Heart right ventricle (tissue), 16 donors: Measurements from ENCODE around the gene DUSP14. TPM values are rescaled to one million over a fixed set of nuclear protein-coding genes. Genes with fewer than 3 reads are reported as not detected.

Experiments
- ATAC-seq, 8 donors: fragments of 200-7000 bp; cut with Tn5 transposase; one replicate each; pipeline ENCODE4 v1.9.1; 2020; ENCODE audit warnings: mild to moderate bottlenecking in 8 of 8, moderate library complexity in 8 of 8, moderate number of reproducible peaks in 1 of 8
- DNase-seq, 2 donors: peaks; one replicate each; pipeline ENCODE4 v3.0.0-alpha.2; 2020
- H3K27ac ChIP-seq, 10 donors: fragments of 200-600 bp; sonication (generic) in 2 of 10; one replicate each; pipeline versions ENCODE4 v1.5.0 to v1.8.0; 2020 to 2022; ENCODE audit warnings: mild to moderate bottlenecking in 3 of 10
- H3K27me3 ChIP-seq, 7 donors: fragments of 200-600 bp; one replicate each; pipeline ENCODE4 v1.8.0; 2021 to 2022; ENCODE audit warnings: mild to moderate bottlenecking in 2 of 7
- H3K36me3 ChIP-seq, 9 donors: fragments of 200-600 bp; sonication (generic) in 1 of 9; one replicate each; pipeline versions ENCODE4 v1.5.0 to v1.8.0; 2020 to 2022; ENCODE audit warnings: mild to moderate bottlenecking in 2 of 9
- H3K4me1 ChIP-seq, 9 donors: fragments of 200-600 bp; sonication (generic) in 1 of 9; one replicate each; pipeline versions ENCODE4 v1.5.0 to v1.8.0; 2020 to 2022; ENCODE audit warnings: mild to moderate bottlenecking in 4 of 9
- H3K4me3 ChIP-seq, 10 donors: fragments of 200-600 bp; sonication (generic) in 2 of 10; one replicate each; pipeline versions ENCODE4 v1.5.0 to v1.8.0; 2020 to 2022; ENCODE audit warnings: mild to moderate bottlenecking in 7 of 10, moderate library complexity in 2 of 10
- H3K9me3 ChIP-seq, 11 donors: fragments of 200-600 bp in 10 of 11; sonication (generic) in 2 of 11; one replicate each; pipeline versions ENCODE4 v1.5.0 to v1.8.0; 2013 to 2022; ENCODE audit warnings: mild to moderate bottlenecking in 2 of 11, control low read depth in 1 of 11, moderate library complexity in 1 of 11
- CTCF ChIP-seq, 9 donors: fragments of 200-600 bp; sonication (generic) in 2 of 9; IDR thresholded peaks; one replicate each; pipeline versions ENCODE4 v1.5.0 to v1.8.0; 2021 to 2022; ENCODE audit warnings: antibody characterized with exemption in 9 of 9, mild to moderate bottlenecking in 5 of 9, moderate library complexity in 1 of 9
- WGBS, 2 donors: extraction: QIAGEN DNeasy Blood & Tissue Kit; methylation state at CpG; one replicate each; pipeline ENCODE4 v1.1.7; 2013; ENCODE audit warnings: inconsistent platforms in 1 of 2; 5-methylcytosine and 5-hydroxymethylcytosine counted together
- intact Hi-C, 10 donors: fragments of 100-400 bp; cut with DNase I; formaldehyde crosslinking; loops; one replicate each; pipeline versions ENCODE4 v1.11.1 to v1.14.2; 2022
- polyA plus RNA-seq, 2 donors: library from polyadenylated mRNA; stranded (reverse); fragments of 200-250 nt; gene quantifications; one replicate each; pipeline ENCODE4 v1.2.3, GENCODE V29; 2013
- total RNA-seq, 10 donors: library from RNA; stranded (reverse); fragmentation: NEBNext Ultra II Directional in 3 of 10; extraction: Animal tissue kit (Norgen Biotek cat#: 25700) in 3 of 10; gene quantifications; one replicate each; pipeline versions ENCODE4 v1.2.1 to v1.2.4, GENCODE V29; 2021 to 2023
- donor health status: Arrhythmogenic right ventricular cardiomyopathy.
- donor health status: ischemic (EF 13 %, LVEDD 7.1; RV severe dilation, severe dysfunction).
- donor health status: healthy with polysubstance abuse.
- donor health status: DM: no; HTN: yes; CAD: no.
- donor health status: DM: no; HTN: no; CAD: no.
- donor health status: ischemic (EF 25% LVEDD 6.9; RV normal size, moderate dysfunction).
- donor health status: ischemic (EF 25% LVEDD 5.7; RV mildly dilated, moderate dysfunction).
- donor health status: healthy.
- donor health status: DM: yes; HTN: yes; CAD: no.
- donor health status: Ischemic cardiomyopathy.
- donor health status: ischemic (EF 35%, LVEDD 5.7; RV mildly dilated, moderate dysfunction).
- donor health status: nonischemic (EF 11% LVEDD 7.7; RV severe dilation, severe dysfunction).
- donor health status: DM: yes; HTN: yes; CAD: no.
- donor health status: PGD.
- donor health status: ischemic (EF 29% LVEDD 5.4; RV normal size, mild dysfunction).
- donor health status: nonischemic (EF 23%, LVEDD 6.1; RV moderate dilation, normal function).

The DUSP14 gene
- total and polyA plus RNA-seq, 12 donors = 6.0 to 21.7 (median 18.5) TPM

GRCh38 chr17:37479025-37479424 lies 10.7 kb upstream of the DUSP14 start:
- intact Hi-C loops = no loop called here
- H3K4me1 ChIP-seq = peaks cover 4 to 40% (median 24%) of the 10 kb centered on the region in 9 donors
- TF ChIP-seq CTCF (IDR thresholded peaks at IDR 0.05) = no peak
- peaks cover 0 to 65% (median 19%) of the 10 kb centered on the region in 9 donors for H3K36me3 ChIP-seq
- H3K27ac ChIP-seq = peak overlapping the region in 2 of 10 donors; percentile 32 to 81
- DNase-seq = no peak
- WGBS, 2 donors = 97 to 100% methylated on average over 1 of the region's 1 CpG
- ATAC-seq = no peak
- no peaks in the 10 kb centered on the region for H3K9me3 ChIP-seq
- no peaks in the 10 kb centered on the region for H3K27me3 ChIP-seq
- H3K4me3 ChIP-seq = no peak overlapping the region

DNA sequence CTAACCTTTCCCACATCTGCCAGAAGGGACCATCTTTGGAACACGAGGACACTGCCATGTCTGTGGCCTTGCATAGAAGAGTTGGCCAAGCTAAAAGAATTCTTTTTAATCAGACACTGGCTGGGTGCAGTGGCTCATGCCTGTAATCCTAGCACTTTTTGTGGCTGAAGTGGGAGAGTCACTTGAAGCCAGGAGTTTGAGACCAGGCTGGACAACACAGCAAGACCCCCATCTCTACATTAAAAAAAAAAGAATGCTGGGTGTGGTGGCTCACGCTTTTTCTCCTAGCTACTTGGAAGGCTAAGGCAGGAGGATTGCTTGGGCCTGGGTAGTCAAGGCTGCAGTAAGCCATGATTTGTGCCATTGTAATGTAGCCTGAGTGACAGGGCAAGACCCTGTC lies 9.3 kb upstream of the DUSP14 start:
- H3K4me3 ChIP-seq = no peak overlapping the region
- no peak for ATAC-seq
- H3K36me3 ChIP-seq = peaks cover 0 to 51% (median 14%) of the 10 kb centered on the region in 9 donors
- no peak for TF ChIP-seq CTCF (IDR thresholded peaks at IDR 0.05)
- no peaks in the 10 kb centered on the region for H3K27me3 ChIP-seq
- H3K27ac ChIP-seq = peak overlapping the region in 1 of 10 donors; percentile 29
- 86 to 92% methylated on average over 2 of the region's 2 CpGs for WGBS, 2 donors
- H3K9me3 ChIP-seq = no peaks in the 10 kb centered on the region
- H3K4me1 ChIP-seq = peaks cover 4 to 40% (median 24%) of the 10 kb centered on the region in 9 donors
- intact Hi-C loops = loop anchor here in 1 of 10 donors (10.0 kb wide), 1 partner anchor 56 kb away; no protein-coding TSS in a partner anchor
- DNase-seq = no peak

DNA sequence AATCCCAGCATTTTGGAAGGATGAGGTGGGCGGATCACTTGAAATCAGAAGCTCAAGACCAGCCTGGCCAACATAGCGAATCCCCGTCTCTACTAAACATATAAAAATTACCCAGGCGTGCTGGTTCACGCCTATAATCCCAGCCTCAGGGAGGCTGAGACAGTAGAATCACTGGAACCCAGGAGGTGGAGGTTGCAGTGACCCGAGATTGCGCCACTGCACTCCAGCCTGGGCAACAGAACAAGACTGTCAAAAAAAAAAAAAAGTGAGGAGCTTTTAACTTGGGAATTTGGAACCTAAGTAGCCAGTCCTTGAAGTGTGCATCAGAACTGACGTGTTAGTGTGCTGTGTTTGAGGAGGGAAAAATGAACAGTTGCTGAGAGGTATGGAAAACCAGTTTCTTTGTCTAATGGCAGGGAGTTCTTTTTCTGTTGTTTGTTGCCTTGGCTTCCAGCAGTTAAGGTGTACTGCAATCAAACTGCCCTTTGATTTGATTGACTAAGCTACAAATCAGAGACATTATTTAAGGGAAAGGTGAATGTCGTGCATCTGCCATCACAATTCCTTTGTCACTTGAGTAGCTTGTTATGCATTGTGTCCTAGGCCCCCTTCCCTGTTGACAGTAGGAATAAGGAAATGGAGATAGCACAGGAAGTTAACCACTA lies 8.6 kb upstream of the DUSP14 start:
- Histone ChIP-seq H3K4me3 (no peak overlapping the region), H3K36me3 (peaks cover 0 to 44% (median 10%) of the 10 kb centered on the region in 9 donors), H3K27ac (no peak overlapping the region), H3K4me1 (peaks cover 4 to 35% (median 20%) of the 10 kb centered on the region in 9 donors), H3K27me3 (no peaks in the 10 kb centered on the region), H3K9me3 (no peaks in the 10 kb centered on the region)
- intact Hi-C loops = loop anchor here in 1 of 10 donors (10.0 kb wide), 1 partner anchor 56 kb away; no protein-coding TSS in a partner anchor
- ATAC-seq (no peak), DNase-seq (no peak)
- 92% methylated on average over 9 of the region's 9 CpGs for WGBS, 2 donors
- TF ChIP-seq CTCF (IDR thresholded peaks at IDR 0.05) = no peak

DNA sequence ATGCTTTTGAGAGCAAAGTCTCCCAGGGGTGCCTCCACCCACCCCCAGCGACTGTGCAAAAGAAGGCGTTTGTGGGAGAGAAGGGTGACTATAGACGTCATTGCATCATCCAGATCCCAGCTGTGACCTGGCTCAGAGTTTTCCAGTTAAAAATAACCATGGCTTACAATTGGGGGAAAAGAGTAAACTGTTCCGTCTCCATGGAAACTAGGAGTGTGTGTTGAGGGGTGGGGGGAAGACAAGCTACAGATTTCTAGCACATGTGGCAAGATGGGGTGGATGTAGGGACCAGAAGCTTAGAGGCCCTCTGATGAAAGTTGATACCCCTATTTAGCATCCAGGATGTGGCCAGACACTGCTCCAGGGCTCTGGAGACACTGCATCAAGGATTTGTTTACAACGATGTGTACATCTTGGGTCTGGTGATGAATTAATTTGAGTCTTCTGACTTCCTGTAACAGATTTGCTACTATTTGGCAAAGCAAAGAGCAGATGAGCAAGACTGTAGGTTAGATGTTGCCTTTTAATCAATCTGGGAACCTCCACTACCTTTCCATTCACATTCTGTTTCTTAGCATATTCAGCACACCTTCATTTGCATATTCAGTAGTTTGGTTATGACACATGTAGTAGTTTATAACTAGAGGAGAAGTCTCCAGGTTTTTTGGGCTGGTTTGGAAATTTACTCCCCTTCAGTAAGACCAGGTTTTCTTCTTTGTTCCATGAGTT lies 6.2 kb upstream of the DUSP14 start:
- no peak for TF ChIP-seq CTCF (IDR thresholded peaks at IDR 0.05)

More for the DNA sequence above, 6.2 kb upstream of the DUSP14 start:
- no peak overlapping the region for H3K27ac ChIP-seq
- H3K9me3 ChIP-seq = no peaks in the 10 kb centered on the region
- intact Hi-C loops = loop anchor here in 1 of 10 donors (10.0 kb wide), 1 partner anchor 59 kb away; no protein-coding TSS in a partner anchor
- peaks cover 0 to 21% (median 0%) of the 10 kb centered on the region in 9 donors for H3K36me3 ChIP-seq
- H3K4me1 ChIP-seq = peaks cover 0 to 23% (median 17%) of the 10 kb centered on the region in 9 donors
- H3K4me3 ChIP-seq = no peak overlapping the region
- ATAC-seq (peak in 7 of 8 donors; percentile 31 to 76 (median 52)), DNase-seq (peak in 1 of 2 donors; percentile 40)
- 36 to 44% methylated on average over 5 of the region's 5 CpGs for WGBS, 2 donors
- no peaks in the 10 kb centered on the region for H3K27me3 ChIP-seq
